OCI-LY1 (cell line): ENCODE data around the gene GRHPR.

Experiments
- H2AFZ ChIP-seq: fragments of 200-600 bp; sonication (generic), shearing (Covaris generic); 2 replicates; pipeline ENCODE4 v1.6.0; 2014; ENCODE audit warnings: antibody characterized with exemption, mild to moderate bottlenecking, low read length
- H3F3A ChIP-seq: fragments of 200-600 bp; sonication (generic), shearing (Covaris generic); 2 replicates; pipeline ENCODE4 v1.6.0; 2014; ENCODE audit warnings: mild to moderate bottlenecking, antibody characterized with exemption, low read length, moderate library complexity; ENCODE audit not compliant: insufficient read depth
- H3K27ac ChIP-seq: fragments of 200-600 bp; sonication (generic); 2 replicates; pipeline ENCODE4 v1.5.1; 2014; ENCODE audit warnings: low read length, mixed run types, mild to moderate bottlenecking, low read depth; ENCODE audit not compliant: poor library complexity, severe bottlenecking
- H3K27me3 ChIP-seq: fragments of 200-600 bp; sonication (generic); 2 replicates; pipeline ENCODE4 v1.6.0; 2014; ENCODE audit warnings: antibody characterized with exemption, mild to moderate bottlenecking, low read length, moderate library complexity; ENCODE audit not compliant: insufficient read depth
- H3K36me3 ChIP-seq: fragments of 200-600 bp; sonication (generic); 2 replicates; pipeline ENCODE4 v1.6.1; 2014; ENCODE audit warnings: mild to moderate bottlenecking, antibody characterized with exemption, low read length, moderate library complexity, mixed read lengths; ENCODE audit not compliant: insufficient read depth
- H3K4me1 ChIP-seq: fragments of 200-600 bp; sonication (generic); 2 replicates; pipeline ENCODE4 v1.5.1; 2014; ENCODE audit warnings: mild to moderate bottlenecking, low read length, moderate library complexity; ENCODE audit not compliant: insufficient read depth, severe bottlenecking
- H3K4me2 ChIP-seq: fragments of 200-600 bp; sonication (generic), shearing (Covaris generic); 2 replicates; pipeline ENCODE4 v1.6.1; 2014; ENCODE audit warnings: low read length
- H3K4me3 ChIP-seq: fragments of 200-600 bp; sonication (generic); 2 replicates; pipeline ENCODE4 v1.5.1; 2014; ENCODE audit warnings: low read length, low read depth, mild to moderate bottlenecking, mixed read lengths; ENCODE audit not compliant: poor library complexity, severe bottlenecking
- H3K79me2 ChIP-seq: fragments of 200-600 bp; shearing (Covaris generic); 2 replicates; pipeline ENCODE4 v1.6.1; 2016; ENCODE audit warnings: mixed run types, low read length, mixed read lengths; ENCODE audit not compliant: insufficient read depth
- H3K9ac ChIP-seq: fragments of 200-600 bp; sonication (generic), shearing (Covaris generic); 2 replicates; pipeline ENCODE4 v1.6.1; 2014; ENCODE audit warnings: mild to moderate bottlenecking, low read length, mixed read lengths
- H3K9me2 ChIP-seq: fragments of 200-600 bp; sonication (generic), shearing (Covaris generic); 2 replicates; pipeline ENCODE4 v1.6.1; 2014; ENCODE audit warnings: low read depth, mild to moderate bottlenecking, low read length, mixed read lengths
- H3K9me3 ChIP-seq: fragments of 200-600 bp; shearing (Covaris generic); 2 replicates; pipeline ENCODE4 v1.6.1; 2014; ENCODE audit warnings: low read length, mixed read lengths
- H4K20me1 ChIP-seq: fragments of 200-600 bp; sonication (generic), shearing (Covaris generic); 2 replicates; pipeline ENCODE4 v1.6.0; 2016; ENCODE audit warnings: mild to moderate bottlenecking, low read length; ENCODE audit not compliant: insufficient read depth
- CTCF ChIP-seq: fragments of 200-600 bp; sonication (generic), shearing (Covaris generic); IDR thresholded peaks from 2 replicates; pipeline ENCODE4 v1.5.1; 2017; ENCODE audit warnings: mild to moderate bottlenecking, antibody characterized with exemption, low read length, moderate library complexity, mixed read lengths
- EZH2 ChIP-seq: fragments of 200-600 bp; sonication (generic), shearing (Covaris generic); IDR thresholded peaks from 2 replicates; pipeline ENCODE4 v1.8.0; 2017; ENCODE audit warnings: borderline replicate concordance, mixed run types, mild to moderate bottlenecking, antibody characterized with exemption, low read length, moderate library complexity, mixed read lengths

GRHPR gene

GRCh38 chr9:37422289-37423104 lies at the start of gene GRHPR:
Gene GRHPR (plus strand): TSS chr9:37422696. CDS start chr9:37422751, 55 bp downstream.
- Histone ChIP-seq H2AFZ (no peak within 1 kb of the TSS), H3K9me3 (no peaks in the 10 kb centered on the region), H3K4me3 (peak within 1 kb of the TSS; percentile 81)

GRCh38 chr9:37372839-37373238 lies 49.7 kb upstream of the GRHPR start:
- TF ChIP-seq EZH2 = no peak
- TF ChIP-seq CTCF = no peak
- Histone ChIP-seq H3K9me3 (no peaks in the 10 kb centered on the region), H3K27me3 (no peaks in the 10 kb centered on the region), H3K79me2 (no peaks in the 10 kb centered on the region), H3K4me1 (peaks cover 96% of the 10 kb centered on the region), H3K36me3 (no peaks in the 10 kb centered on the region), H3K27ac (peak overlapping the region; percentile 100), H2AFZ (no peak overlapping the region), H3K4me2 (peak overlapping the region; percentile 66; the same call in 1 of the 2 replicates), H4K20me1 (no peaks in the 10 kb centered on the region), H3F3A (peaks cover 10% of the 10 kb centered on the region; the same call in 1 of the 2 replicates), H3K9me2 (no peaks in the 10 kb centered on the region), H3K9ac (peak overlapping the region; percentile 80), H3K4me3 (no peak overlapping the region)

More at GRCh38 chr9:37422289-37423104, at the start of gene GRHPR:
- no peaks in the 10 kb centered on the region for H4K20me1 ChIP-seq
- H3K9me2 ChIP-seq = no peaks in the 10 kb centered on the region
- no peak for TF ChIP-seq EZH2
- no peak for TF ChIP-seq CTCF
- no peaks in the 10 kb centered on the region for H3K27me3 ChIP-seq
- peaks cover 40% of the 10 kb centered on the region for H3K36me3 ChIP-seq
- H3K79me2 ChIP-seq = peaks cover 28% of the 10 kb centered on the region
- peaks cover 80% of the 10 kb centered on the region for H3K4me1 ChIP-seq
- no peaks in the 10 kb centered on the region for H3F3A ChIP-seq
- peak within 1 kb of the TSS; percentile 100 for H3K27ac ChIP-seq
- peak within 1 kb of the TSS; percentile 84 for H3K9ac ChIP-seq
- H3K4me2 ChIP-seq = peak within 1 kb of the TSS; percentile 95

- Histone ChIP-seq H3K36me3 (no peaks in the 10 kb centered on the region), H3K27me3 (no peaks in the 10 kb centered on the region), H2AFZ (no peak overlapping the region), H3F3A (peaks cover 10% of the 10 kb centered on the region; the same call in 1 of the 2 replicates), H3K4me2 (peak overlapping the region; percentile 22), H4K20me1 (no peaks in the 10 kb centered on the region), H3K79me2 (no peaks in the 10 kb centered on the region), H3K4me3 (no peak overlapping the region), H3K27ac (peak overlapping the region; percentile 100), H3K9ac (peak overlapping the region; percentile 80), H3K9me2 (no peaks in the 10 kb centered on the region), H3K9me3 (no peaks in the 10 kb centered on the region), H3K4me1 (peaks cover 100% of the 10 kb centered on the region)
- no peak for TF ChIP-seq EZH2
- TF ChIP-seq CTCF = no peak
Measured at GRCh38 chr9:37373621-37374020, 48.9 kb upstream of the GRHPR start.
